Measurements from ENCODE around the gene FRMD4A. TPM values are rescaled to one million over a fixed set of nuclear protein-coding genes. Genes with fewer than 3 reads are reported as not detected.

The FRMD4A gene
- total and polyA plus RNA-seq, 2 of the 4 experiments (the other 2 are of a cell fraction), result 30.3 to 68.8 TPM

DNA sequence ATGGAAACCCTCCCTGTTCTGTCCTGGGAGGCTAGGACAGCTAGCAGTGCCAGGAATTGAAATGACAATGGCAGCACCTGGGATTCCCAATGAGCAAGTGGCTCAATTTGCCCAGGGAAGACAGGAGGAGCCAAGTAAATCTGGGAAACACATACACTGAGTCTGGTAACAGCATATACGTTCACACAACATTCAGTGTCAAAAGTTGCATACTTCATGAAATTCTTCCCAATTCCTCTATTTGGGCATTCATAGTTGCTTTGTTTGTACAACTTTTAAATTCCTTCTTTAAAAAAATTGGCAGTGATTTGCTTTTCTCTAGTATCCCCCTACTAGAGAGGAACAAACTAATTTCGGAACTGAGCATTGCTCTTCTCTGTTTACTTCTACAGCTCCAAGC is 2.9 kb upstream of the FRMD4A start:
- H2BK15ac ChIP-seq (ENCODE audit: low read depth, low read length), result no peak overlapping the region
- TF ChIP-seq MXI1 (IDR thresholded peaks at IDR 0.05; ENCODE audit: borderline replicate concordance, low read depth, low read length), result no peak
- TF ChIP-seq POLR2A (IDR thresholded peaks at IDR 0.05; ENCODE audit: low read depth, low read length), result no peak
- TF ChIP-seq FOS (IDR thresholded peaks at IDR 0.05; ENCODE audit: low read depth, low read length), result no peak
- no peak overlapping the region for H2BK5ac ChIP-seq (ENCODE audit: low read depth, low read length, poor library complexity, severe bottlenecking)
- no peak overlapping the region for H3K4me2 ChIP-seq (ENCODE audit: low read depth, low read length)
- no peak overlapping the region for H3K9ac ChIP-seq (ENCODE audit: low read depth, low read length)
- H3K56ac ChIP-seq (ENCODE audit: extremely low read depth, insufficient read depth, low read length), result no peak overlapping the region
- no peak overlapping the region; the same call in 1 of the 2 replicates for H3K18ac ChIP-seq (ENCODE audit: low read depth, low read length)
- H3K9me1 ChIP-seq (ENCODE audit: insufficient read depth, low read length), result peaks cover 3% of the 10 kb centered on the region; the same call in 1 of the 2 replicates
- H4K20me1 ChIP-seq (ENCODE audit: insufficient read depth, low read length), result no peaks in the 10 kb centered on the region
- no peak for ATAC-seq (ENCODE audit: low read depth)
- no peak for DNase-seq
- no peak overlapping the region for H3K14ac ChIP-seq (replicated peaks; ENCODE audit: low read depth, low read length)
- no peak overlapping the region for H2BK20ac ChIP-seq (ENCODE audit: low read depth, low read length)
- peaks cover 59% of the 10 kb centered on the region for H3K27me3 ChIP-seq (ENCODE audit: control insufficient read depth, insufficient read depth, low read length)
- no peak overlapping the region; the same call in 1 of the 2 replicates for H2AK5ac ChIP-seq (ENCODE audit: low read depth, low read length)
- no peak overlapping the region for H4K5ac ChIP-seq (ENCODE audit: low read depth, low read length)
- H4K8ac ChIP-seq (ENCODE audit: low read depth in 2 of 2, low read length in 2 of 2), result no peak overlapping the region
- H3K4me3 ChIP-seq (ENCODE audit: insufficient read depth, low read depth, low read length), result no peak overlapping the region
- H3K79me1 ChIP-seq (ENCODE audit: low read depth in 1 of 2, low read length in 2 of 2), result no peaks in the 10 kb centered on the region
- no peak overlapping the region for H2AK9ac ChIP-seq (replicated peaks; ENCODE audit: low read depth, low read length, poor library complexity)
- dilution Hi-C loops (cut with HindIII; ENCODE audit: low sequenced_read_pairs, unreplicated experiment), result no loop called here
- POLR2A ChIA-PET (ENCODE audit: unreplicated experiment), result no interaction called here
- no peak overlapping the region for H2AFZ ChIP-seq (replicated peaks; ENCODE audit: low read length, poor library complexity)
- intact Hi-C loops (cut with micrococcal nuclease), result no loop called here
- H3K23ac ChIP-seq (ENCODE audit: low read depth, low read length), result no peak overlapping the region
- no peaks in the 10 kb centered on the region for H3K36me3 ChIP-seq (ENCODE audit: control insufficient read depth, insufficient read depth, low read length)
- in situ Hi-C loops (cut with MboI; ENCODE audit: low sequenced_read_pairs), result no loop called here
- H3K9me3 ChIP-seq (ENCODE audit: control insufficient read depth, insufficient read depth, low read length), result no peaks in the 10 kb centered on the region
- no peak overlapping the region for H3K4ac ChIP-seq (ENCODE audit: low read depth, low read length)
- WGBS, 2 experiments (ENCODE audit: extremely low coverage in 2 of 2, insufficient read length in 1 of 2), result no CpG with 5 or more reads among the region's 2 CpGs
- no TSS peak for BruUV-seq (replicated peaks)
- CTCF ChIA-PET, result no interaction called here
- no peak overlapping the region for H2BK120ac ChIP-seq (ENCODE audit: low read depth, low read length)
- no peak overlapping the region for H4K91ac ChIP-seq (ENCODE audit: insufficient read depth, low read depth, low read length)
- no peaks in the 10 kb centered on the region; the same call in 1 of the 2 replicates for H3K4me1 ChIP-seq (ENCODE audit: control insufficient read depth, insufficient read depth, low read length)
- no peak overlapping the region for H3K27ac ChIP-seq (ENCODE audit: insufficient read depth, low read length)

Measured in IMR-90 (cell line).